Hypothalamus (tissue), 51 donors: ENCODE results near the gene CRHR1.
"Not testable (repeated sequence)": the region's sequence is repeated elsewhere in the genome, so short reads cannot be mapped to it uniquely, and the experiment has no call there.

Source experiments
- DNase-seq, 51 donors: peaks; one replicate each; lab custom pipeline; 2025; lab: John Stamatoyannopoulos, UW

Gene CRHR1

DNA sequence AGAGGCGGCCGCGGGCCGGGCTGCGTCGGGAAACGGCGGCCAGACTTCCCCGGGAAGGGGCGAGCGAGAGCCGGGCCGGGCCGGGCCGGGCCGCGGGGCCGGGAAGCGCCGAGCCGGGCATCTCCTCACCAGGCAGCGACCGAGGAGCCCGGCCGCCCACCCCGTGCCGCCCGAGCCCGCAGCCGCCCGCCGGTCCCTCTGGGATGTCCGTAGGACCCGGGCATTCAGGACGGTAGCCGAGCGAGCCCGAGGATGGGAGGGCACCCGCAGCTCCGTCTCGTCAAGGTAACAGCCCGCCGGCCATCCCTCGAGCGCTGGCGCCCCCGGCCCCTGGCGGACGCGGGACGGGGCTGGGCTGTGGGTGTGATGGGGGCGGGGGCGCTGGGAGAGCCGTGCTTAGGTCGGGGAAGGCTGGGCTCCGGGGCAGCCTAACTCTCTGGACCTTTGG lies at the start of gene CRHR1:
Gene CRHR1, plus strand, starts transcription at position 28 of the 448 bp plus-strand sequence. Its CDS starts 225 bp downstream, at position 253.
- DNase-seq: peak in 1 of 51 donors; percentile 30

DNA sequence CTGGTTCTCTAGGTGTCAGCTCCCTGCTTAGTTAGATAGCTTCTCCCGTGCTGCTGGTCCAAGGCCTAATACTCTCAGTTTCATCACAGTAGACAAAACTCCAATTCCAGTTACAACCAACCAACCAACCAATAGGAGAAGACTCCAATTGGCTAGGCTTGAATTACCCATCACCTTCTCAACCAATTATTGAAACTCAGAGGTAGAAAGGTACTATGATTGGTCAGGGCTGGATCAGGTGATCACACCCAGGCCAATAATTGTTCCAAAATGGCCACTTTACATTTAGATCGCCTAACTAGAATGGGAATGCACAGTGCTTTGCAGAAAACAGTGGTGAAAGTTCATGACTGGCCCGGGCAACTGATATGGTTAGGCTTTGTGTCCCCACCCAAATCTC lies 49.5 kb upstream of the CRHR1 start:
- DNase-seq: no peak

DNA sequence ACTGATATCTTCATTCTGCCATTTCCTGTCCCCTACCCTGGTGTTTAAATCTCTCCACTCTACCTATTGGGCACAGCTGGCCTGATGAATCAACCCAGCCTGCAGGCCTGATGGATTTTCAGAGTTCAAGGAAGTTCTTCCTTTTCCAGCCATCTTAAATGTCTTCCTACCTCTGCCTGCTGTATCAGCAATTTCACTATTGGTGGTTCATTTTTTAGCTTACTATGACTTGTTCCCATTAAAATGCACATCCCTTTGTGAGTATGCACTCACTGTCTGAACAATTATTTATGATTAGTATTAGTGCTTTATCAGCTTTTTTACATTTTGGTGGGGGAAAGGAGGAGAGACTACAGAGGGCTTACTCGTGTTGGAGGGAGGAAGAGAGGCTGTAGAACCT lies 48.6 kb upstream of the CRHR1 start:
- DNase-seq: no peak

DNA sequence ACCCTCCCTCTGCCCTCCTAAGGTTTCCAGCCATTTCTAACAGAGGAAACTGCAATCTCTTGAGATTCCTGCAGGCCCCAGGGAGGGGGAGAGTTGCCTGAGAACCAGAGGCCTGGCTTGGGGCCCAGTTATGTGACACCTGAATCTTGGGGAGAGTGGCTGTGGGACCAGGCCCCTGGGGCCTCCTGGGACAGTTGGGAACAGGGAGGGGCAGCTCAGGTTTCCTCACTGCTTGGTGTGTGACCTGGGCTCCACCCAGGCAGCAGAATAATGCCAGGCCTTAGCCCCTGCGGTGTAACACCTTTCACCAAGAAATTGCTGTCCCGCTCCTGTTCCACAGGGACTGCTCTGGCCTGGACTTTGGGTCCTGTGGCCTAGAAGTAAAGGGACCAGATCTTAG lies 44.3 kb upstream of the CRHR1 start:
- DNase-seq: no peak

DNA sequence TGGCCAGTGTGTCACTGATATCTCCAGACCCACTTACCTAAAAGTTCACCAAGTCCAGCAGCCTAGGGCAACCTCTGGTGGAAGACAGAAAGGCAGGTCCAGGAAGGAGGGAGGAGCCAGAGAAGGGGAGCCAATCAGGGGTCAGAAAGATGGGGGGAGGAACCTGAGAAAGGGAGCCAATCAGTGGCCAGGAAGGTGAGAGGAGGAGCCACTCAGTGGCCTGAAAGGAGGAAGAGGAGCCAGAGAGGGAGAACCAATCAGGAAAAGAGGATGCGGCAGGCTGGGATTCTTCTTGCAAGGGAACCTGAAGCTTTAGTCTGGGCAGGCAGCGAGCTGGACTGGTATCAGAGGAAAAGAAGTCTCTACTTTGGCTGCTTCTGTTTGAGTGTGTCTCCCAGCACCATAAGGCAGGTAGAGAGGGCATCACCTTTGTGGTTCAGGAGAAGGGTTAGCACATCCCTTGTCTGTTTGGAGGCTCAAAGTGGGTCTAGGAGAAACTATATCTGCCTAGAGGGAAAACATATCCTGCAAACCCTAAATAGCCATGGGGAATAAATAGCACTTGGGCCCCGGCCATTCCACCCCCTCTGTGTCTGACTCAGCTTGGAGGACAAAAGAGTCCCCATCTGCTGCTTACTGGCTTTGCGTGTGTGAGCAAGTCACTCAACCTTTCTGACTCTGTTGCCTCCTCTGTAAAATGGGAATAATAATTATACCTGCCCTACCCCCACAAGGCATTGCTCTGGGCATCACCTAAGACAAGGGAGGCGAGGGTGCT lies 43.4 kb upstream of the CRHR1 start:
- peak in 29 of 51 donors; percentile 1 to 67 (median 24) for DNase-seq

DNA sequence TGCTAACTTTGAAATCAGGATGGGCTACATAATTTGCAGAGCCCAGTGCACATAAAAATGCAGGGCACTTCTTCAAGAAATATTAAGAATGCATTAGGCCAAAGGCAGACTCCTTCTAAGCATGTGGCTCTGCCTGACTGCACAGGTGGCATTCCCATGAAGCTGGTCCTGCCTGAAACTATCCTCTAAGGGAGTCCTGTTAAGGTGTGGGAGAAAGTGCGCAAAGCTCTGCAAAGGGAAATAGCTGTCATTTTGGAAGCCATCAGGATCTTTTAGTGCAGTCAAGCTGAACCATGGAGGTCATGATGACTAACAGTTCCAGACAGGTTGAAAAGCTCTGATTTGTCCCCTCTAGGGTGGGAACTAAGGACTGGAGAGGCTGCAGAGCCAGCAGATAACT lies 41.9 kb upstream of the CRHR1 start:
- DNase-seq: no peak

DNA sequence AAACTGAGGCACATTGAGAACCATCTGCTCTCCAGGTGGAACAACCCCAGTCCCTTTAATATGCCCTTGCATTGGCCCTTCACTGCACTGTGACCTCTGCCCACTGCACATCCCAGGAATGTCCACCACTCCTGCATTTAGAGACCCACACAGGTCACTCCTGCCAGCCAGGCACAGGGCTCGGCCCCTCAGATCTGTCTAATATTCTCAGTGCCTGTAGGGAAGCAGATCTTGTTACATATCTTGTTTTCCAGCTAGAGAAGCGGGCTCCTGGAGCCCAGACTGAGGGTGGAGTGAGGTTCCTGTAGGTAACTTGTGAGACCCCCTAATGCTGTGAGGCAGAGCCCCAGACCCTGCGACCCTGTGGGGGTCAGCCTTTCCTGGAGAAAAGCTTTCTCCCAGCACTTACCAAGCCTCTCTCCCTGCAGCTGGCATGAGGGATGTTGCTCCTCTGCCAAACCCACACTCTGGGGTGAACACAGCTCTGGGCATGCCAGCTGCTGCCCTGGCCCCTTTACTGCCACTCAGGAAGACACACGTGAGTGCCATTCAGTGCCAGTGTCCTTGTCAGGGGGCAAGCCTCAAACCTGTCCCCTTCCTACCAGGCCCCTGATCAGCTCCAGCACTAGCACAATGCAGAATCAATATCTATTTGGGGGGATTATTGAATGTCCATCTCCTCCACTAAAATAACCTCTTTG lies 40.3 kb upstream of the CRHR1 start:
- no peak for DNase-seq

DNA sequence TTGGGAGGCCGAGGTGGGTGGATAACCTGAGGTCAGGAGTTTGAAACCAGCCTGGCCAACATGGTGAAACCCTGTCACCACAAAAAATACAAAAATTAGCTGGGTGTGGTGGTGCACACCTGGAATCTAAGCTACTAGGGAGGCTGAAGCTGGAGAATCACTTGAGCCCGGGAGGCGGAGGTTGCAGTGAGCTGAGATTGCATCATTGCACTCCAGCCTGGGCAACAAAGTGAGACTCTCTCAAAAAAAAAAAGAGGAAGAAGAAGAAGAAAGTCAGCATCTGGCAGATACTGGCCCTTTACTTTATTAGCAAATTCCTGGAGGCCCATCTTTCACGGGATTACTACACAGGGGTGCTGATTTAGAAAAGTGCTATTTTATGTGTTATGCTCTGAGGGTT lies 39.3 kb upstream of the CRHR1 start:
- not testable (repeated sequence) for DNase-seq

DNA sequence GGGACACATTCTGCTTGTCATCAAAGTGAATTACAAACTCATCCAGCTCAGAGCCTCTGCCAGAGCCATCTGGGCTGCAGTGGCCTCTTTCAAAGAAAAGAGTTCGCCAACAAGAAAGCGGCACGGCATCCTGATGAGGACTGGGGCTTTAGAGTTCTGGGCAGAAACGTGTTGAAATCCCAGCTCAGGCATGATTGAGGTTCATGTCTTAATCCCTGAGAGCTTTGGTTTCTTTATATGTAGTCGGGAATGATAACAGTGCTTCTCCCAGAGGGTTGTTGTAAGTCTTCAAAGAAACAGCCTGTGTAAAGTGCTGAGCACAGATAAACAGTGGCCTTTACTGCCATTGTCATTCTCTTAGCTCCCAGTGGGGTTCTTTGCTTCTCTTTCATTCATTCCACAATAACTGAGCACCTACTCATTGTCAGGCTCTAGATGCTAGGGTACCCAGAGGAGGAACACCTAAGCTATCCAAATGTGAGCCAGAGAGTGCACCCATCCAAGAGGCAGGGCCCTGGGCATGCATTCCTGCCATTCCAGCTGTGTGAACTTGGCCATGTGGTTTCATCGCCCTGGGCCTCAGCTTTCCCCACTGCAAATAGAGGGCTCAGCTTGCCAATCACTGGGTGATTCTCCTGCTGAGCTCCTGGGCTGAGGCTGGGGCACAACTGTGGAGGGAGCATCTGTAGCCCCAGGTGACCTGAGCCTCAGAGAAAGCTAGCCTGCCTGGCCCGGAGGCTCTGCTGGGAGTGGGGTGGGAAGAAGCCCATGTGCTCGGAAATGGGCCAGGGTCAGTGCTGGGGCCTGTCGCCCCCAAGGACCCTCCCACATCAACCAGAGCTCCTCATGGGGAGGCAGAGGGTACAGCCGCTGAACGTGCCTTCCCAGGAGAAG lies 38.3 kb upstream of the CRHR1 start:
- no peak for DNase-seq

DNA sequence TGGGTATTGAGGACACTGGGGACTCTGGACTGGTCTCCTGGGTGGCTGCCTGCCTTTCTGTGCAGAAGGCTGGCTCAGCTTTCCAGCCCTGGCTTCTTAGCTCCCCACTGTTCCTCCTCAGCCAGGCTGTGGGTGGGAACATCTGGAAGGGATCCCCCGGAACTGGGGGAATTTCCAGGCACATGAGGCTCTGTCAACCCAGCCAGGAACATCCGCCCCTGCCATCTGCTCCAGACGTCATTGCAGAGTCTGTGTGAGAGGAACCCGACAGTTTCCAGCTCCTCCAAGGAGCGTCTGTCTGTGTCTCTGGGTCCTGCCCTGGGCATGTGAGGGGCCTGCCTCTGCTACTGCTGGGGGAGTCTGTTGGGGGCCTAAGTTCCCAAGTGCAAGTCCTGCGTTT lies 36.2 kb upstream of the CRHR1 start:
- peak in 2 of 51 donors; percentile 3 to 18 for DNase-seq

DNA sequence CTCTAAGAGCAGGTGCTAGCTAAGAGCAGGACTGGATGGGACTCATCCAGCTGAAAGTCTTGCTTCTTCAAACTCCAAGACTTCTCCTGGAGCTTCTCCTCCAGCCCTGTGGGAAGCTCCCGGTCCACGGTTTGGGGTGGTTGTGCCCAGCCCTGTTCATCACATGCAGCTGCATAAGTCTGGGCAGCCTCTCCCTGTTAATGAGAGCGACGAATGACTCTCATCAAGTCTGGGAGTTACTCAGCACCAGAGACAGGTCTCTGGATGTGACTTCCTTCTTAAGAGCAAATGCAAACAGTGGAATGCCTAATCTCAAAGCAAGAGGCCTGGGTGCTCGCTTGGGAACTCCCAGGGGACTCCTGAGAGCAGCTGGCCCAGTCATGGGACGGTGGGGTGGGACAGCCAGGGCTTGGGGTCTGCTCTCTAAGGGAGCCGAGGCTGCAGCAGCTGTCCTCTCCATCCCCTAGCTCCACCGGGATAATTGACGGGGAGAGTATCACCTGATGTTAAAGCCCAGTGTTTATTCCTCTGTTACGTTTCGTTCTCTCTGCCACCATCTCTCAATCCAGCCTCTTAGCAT lies 35.3 kb upstream of the CRHR1 start:
- DNase-seq: no peak

DNA sequence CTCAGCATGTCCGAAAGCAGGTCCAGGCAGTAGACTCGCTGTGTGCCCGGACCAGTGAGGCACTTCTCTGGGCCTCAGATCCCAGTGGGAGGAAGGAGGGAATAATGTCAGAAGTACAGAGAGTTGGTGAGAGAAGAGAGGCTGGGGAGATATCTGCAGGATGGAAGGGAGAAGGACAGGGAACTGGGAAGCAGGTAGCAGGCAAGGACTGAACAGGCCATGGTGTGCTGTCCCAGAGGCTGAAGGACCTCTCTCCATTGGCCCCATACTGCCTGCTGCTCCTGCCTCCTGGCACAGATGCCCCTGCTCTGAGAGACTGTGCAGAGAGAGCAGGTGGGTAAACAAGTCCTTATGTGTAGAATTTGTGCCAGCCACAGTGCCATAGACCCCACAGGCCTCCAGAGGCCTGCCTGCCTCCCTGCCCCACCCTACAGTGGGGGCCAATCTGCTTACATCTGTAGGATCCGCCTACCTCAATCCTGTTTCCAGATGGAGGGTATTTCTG lies 34.2 kb upstream of the CRHR1 start:
- DNase-seq: no peak

DNA sequence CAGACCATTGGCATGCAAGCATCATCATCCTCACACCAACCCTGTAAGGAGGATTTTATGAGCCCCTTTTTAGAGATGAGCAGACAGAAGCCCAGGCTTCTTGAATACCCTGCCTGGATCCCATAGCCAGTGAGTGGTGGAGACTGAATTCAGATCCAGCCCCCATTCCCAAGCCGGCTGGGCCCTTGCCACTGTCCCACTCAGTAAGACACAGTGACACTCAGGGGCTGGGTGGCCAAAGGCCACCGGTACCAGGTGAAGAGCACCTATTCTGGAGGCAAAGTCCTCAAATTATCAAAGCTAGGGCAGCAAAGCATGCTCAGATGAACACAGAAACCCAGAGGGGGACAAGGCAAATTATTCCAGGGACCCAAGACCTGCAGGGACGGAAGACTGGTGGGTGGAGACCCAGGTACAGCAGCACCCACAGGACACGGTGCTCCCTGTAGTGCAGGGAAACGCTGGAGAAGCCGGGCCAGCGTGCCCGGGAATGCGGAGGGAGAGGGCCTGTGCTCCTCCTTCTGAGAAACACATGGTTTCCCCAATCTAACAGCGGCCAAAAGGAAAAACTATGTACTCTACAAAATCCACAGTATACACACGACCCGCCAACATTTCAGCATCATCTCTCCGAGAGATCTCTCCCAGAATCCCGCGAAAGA lies 33.2 kb upstream of the CRHR1 start:
- DNase-seq: no peak

DNA sequence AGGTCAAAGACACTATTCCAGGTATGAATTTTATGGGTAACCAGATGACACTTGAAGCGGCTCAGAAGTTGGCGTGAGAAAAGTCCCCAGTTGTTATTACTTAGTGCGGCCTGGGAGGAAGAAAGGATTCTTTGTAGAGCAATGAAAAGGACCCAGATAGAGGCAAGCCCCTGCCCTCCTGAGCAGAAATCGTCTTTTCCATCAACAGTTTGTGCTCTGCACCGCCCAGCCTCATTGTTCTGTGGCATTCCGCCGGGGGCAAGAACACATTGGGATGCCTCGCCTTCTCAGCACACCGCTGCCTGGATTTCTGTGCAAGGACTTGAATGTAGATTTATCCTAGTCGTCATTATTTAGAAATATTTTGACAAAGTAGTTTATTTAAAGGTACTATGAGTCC lies 32.7 kb upstream of the CRHR1 start:
- no peak for DNase-seq

DNA sequence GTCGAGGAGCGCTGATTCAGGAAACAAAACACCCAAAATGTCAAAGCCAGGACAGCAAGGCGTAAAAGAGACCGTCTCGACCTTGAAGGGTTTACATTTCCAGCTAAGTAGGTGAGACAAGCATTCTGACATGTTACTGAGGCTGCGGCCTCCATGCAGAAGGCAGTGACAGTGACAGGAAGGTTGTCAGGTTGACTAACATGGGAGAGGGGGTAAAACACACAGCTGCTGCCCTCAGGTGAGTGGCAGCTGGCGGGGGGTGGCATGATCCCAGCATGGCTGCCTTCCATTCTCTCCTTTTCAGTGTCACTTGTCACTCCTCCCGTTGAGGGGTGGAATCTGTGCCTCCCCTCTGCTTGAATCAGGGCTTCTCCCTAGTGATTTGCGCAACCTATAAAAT lies 31.9 kb upstream of the CRHR1 start:
- DNase-seq: no peak

DNA sequence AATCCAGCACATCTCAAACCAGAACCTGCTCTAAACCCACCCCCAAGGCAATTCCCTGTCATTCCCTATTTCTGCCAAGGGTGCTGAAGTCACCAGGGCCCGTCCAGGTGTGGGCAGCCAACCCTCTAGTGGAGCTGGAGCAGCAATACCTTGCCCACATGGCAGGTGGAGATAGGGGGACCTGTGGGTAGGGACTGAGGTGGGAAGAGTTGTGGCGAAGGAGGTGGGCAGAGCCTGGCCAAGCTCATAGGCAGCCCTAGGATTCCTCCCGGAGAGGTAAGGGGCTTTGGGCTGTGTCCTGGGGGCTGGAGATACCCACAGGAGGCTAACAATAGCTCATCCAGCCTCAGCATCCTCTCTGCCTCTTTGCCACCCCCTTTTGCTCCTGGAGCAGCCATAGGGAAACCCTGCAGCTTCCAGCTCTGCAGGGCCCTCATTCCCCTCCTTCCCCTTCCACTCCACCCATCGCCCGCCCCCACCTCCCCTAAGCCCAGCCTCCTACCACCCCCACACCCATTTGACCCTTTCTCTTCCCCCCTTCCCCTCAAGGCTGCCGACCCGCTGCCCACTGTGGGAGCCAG lies 30.4 kb upstream of the CRHR1 start:
- DNase-seq: no peak

DNA sequence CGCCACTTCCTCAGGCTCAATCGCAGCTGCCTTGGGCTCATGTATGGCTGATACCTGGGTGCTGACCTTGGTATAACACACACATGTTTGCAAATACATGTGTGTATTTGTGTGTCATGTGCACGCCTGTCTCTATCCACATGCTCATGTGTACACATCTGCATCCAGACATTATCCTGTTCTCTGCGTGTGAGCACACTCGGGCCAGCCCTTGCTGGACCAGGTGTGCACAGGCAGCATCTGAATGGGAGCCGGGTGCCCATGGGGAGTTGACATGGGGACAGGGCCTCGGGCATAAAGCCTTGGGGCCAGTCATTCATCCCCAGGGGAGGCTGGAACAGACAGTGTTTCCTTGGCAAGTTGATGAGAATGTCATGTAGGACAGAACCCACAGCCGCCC lies 29.1 kb upstream of the CRHR1 start:
- DNase-seq: no peak

DNA sequence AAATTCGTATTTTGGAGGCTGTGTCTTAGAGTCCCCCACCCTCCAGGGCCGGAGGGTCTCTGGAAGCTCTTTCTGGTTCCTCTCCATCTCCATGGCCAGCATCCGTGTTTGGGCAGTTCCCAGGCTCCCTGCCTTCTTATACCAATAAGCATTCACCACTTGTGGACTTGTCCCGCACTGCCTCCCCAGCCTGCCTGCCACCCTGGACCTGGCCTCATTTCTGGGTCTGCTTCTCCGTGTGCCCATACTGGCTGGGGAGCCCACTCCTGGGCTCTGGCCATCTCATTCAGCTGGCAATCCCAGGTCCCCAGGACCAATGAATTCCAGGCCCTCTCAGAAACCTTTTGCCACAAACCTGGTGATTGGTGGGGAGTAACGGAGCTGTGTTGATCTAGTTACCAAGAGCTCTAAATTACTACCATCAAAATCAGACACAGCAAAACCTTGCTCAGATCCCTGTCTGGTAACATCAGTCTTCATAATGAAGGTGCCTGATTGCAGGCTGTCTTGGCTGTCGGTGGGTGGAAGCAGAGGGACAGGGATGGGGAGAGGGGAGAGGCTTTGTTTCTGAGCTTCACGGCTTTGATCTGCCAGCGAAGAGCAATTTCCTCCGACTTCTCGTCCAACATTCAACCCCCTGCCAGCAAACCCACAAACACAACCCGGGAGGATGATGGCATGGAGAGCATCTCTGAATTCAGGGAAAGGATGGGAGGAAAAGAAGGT lies 27.7 kb upstream of the CRHR1 start:
- no peak for DNase-seq
